Measurements from ENCODE around the gene CREM. TPM values are rescaled to one million over a fixed set of nuclear protein-coding genes. Genes with fewer than 3 reads are reported as not detected.

The CREM gene
- total RNA-seq, 2 experiments from 2014 or later = 32.2 to 38.1 TPM

GRCh38 chr10:35172574-35172973 lies 45.9 kb downstream of the CREM start:
- ChIA-PET CTCF (ENCODE audit: unreplicated experiment) (no interaction called here), POLR2A (interaction anchor here (0.6 to 2.5 kb wide), 5 partner anchors 8 to 47 kb away, joined by 3 to 9 read pairs (median 4); no protein-coding TSS in a partner anchor)
- H3K36me3 ChIP-seq (ENCODE audit: insufficient read depth, low read length) = no peaks in the 10 kb centered on the region
- no peaks in the 10 kb centered on the region for H3K4me1 ChIP-seq (ENCODE audit: insufficient read depth, low read length, poor library complexity, severe bottlenecking)
- intact Hi-C loops (cut with micrococcal nuclease; ENCODE audit: unreplicated experiment) = no loop called here
- no peaks in the 10 kb centered on the region for H4K20me1 ChIP-seq (ENCODE audit: insufficient read depth, low read length)
- H3K27ac ChIP-seq (ENCODE audit: low read depth, low read length, poor library complexity, severe bottlenecking) = no peak overlapping the region
- no peak overlapping the region for H3K4me3 ChIP-seq (ENCODE audit: low read depth, low read length, poor library complexity, severe bottlenecking)
- TF ChIP-seq CTCF (conservative IDR thresholded peaks at IDR 0.05; ENCODE audit: low read length) = no peak
- no peak for TF ChIP-seq EZH2phosphoT487 (IDR thresholded peaks at IDR 0.05; ENCODE audit: borderline replicate concordance, low read depth, low read length)
- no peak overlapping the region for H3K4me2 ChIP-seq (ENCODE audit: low read length)
- BruUV-seq (replicated peaks) = no TSS peak
- H3K79me2 ChIP-seq (ENCODE audit: insufficient read depth, low read depth, low read length) = no peaks in the 10 kb centered on the region
- no peak for DNase-seq (ENCODE audit: low spot score)
- no peak overlapping the region for H2AFZ ChIP-seq (ENCODE audit: low read length)
- H3K9me2 ChIP-seq (ENCODE audit: insufficient read depth, low read length) = no peaks in the 10 kb centered on the region
- no peaks in the 10 kb centered on the region for H3K9me3 ChIP-seq (ENCODE audit: low read length)

- H3K9me2 ChIP-seq (ENCODE audit: insufficient read depth, low read length) = no peaks in the 10 kb centered on the region
- POLR2A ChIA-PET = no interaction called here
- DNase-seq (ENCODE audit: low spot score) = no peak
- no peaks in the 10 kb centered on the region for H3K9me3 ChIP-seq (ENCODE audit: low read length)
- intact Hi-C loops (cut with micrococcal nuclease; ENCODE audit: unreplicated experiment) = no loop called here
- no peaks in the 10 kb centered on the region for H3K36me3 ChIP-seq (ENCODE audit: insufficient read depth, low read length)
- BruUV-seq (replicated peaks) = no TSS peak
- no peaks in the 10 kb centered on the region for H3K4me1 ChIP-seq (ENCODE audit: insufficient read depth, low read length, poor library complexity, severe bottlenecking)
- TF ChIP-seq CTCF (conservative IDR thresholded peaks at IDR 0.05; ENCODE audit: low read length) (no peak), EZH2phosphoT487 (IDR thresholded peaks at IDR 0.05; ENCODE audit: borderline replicate concordance, low read depth, low read length) (no peak)
- CTCF ChIA-PET (ENCODE audit: unreplicated experiment) = no interaction called here
- H3K79me2 ChIP-seq (ENCODE audit: insufficient read depth, low read depth, low read length) = no peaks in the 10 kb centered on the region
- H3K27ac ChIP-seq (ENCODE audit: low read depth, low read length, poor library complexity, severe bottlenecking) = no peak overlapping the region
- H2AFZ ChIP-seq (ENCODE audit: low read length) = no peak overlapping the region
- H3K4me3 ChIP-seq (ENCODE audit: low read depth, low read length, poor library complexity, severe bottlenecking) = no peak overlapping the region
- H3K4me2 ChIP-seq (ENCODE audit: low read length) = no peak overlapping the region
- H4K20me1 ChIP-seq (ENCODE audit: insufficient read depth, low read length) = no peaks in the 10 kb centered on the region
Observed at GRCh38 chr10:35178331-35178730, 51.7 kb downstream of the CREM start.

GRCh38 chr10:35182631-35183510 lies 56.2 kb downstream of the CREM start:
- Histone ChIP-seq H3K9me2 (ENCODE audit: insufficient read depth, low read length) (no peaks in the 10 kb centered on the region), H2AFZ (ENCODE audit: low read length) (no peak overlapping the region), H3K36me3 (ENCODE audit: insufficient read depth, low read length) (no peaks in the 10 kb centered on the region), H3K79me2 (ENCODE audit: insufficient read depth, low read depth, low read length) (no peaks in the 10 kb centered on the region), H3K27ac (ENCODE audit: low read depth, low read length, poor library complexity, severe bottlenecking) (no peak overlapping the region), H4K20me1 (ENCODE audit: insufficient read depth, low read length) (no peaks in the 10 kb centered on the region), H3K4me2 (ENCODE audit: low read length) (no peak overlapping the region), H3K4me3 (ENCODE audit: low read depth, low read length, poor library complexity, severe bottlenecking) (no peak overlapping the region), H3K4me1 (ENCODE audit: insufficient read depth, low read length, poor library complexity, severe bottlenecking) (peaks cover 9% of the 10 kb centered on the region), H3K9me3 (ENCODE audit: low read length) (no peaks in the 10 kb centered on the region)
- ChIA-PET CTCF (ENCODE audit: unreplicated experiment) (no interaction called here), POLR2A (interaction anchor here (0.8 to 3.8 kb wide), 5 partner anchors 13 to 33 kb away, joined by 3 to 27 read pairs (median 4); no protein-coding TSS in a partner anchor)
- intact Hi-C loops (cut with micrococcal nuclease; ENCODE audit: unreplicated experiment) = no loop called here
- BruUV-seq (replicated peaks) = no TSS peak
- DNase-seq (ENCODE audit: low spot score) = no peak
- TF ChIP-seq CTCF (conservative IDR thresholded peaks at IDR 0.05; ENCODE audit: low read length) (no peak), EZH2phosphoT487 (IDR thresholded peaks at IDR 0.05; ENCODE audit: borderline replicate concordance, low read depth, low read length) (no peak)
